Esophagus muscularis mucosa (tissue), 4 donors: Measurements from ENCODE around the gene CHPT1. TPM values are rescaled to one million over a fixed set of nuclear protein-coding genes. Genes with fewer than 3 reads are reported as not detected.

Experiments
- DNase-seq: peaks from one replicate; pipeline ENCODE4 v3.0.0-alpha.2; 2017; ENCODE audit errors: extremely low spot score
- H3K27ac ChIP-seq, 4 donors: fragments of 200-600 bp; sonication (generic); replicated peaks in 1 of 4; 1 replicate in 3 of 4; 2 replicates in 1 of 4; pipeline ENCODE4 v1.5.1; 2016 to 2019; ENCODE audit warnings: mild to moderate bottlenecking in 1 of 4
- H3K27me3 ChIP-seq, 4 donors: fragments of 200-600 bp; sonication (generic); one replicate each; pipeline versions ENCODE4 v1.5.1 to v1.6.0; 2016 to 2019
- H3K36me3 ChIP-seq, 4 donors: fragments of 200-600 bp; sonication (generic); one replicate each; pipeline ENCODE4 v1.5.1; 2016 to 2019
- H3K4me1 ChIP-seq, 4 donors: fragments of 200-600 bp; sonication (generic); one replicate each; pipeline ENCODE4 v1.5.1; 2016 to 2019
- H3K4me3 ChIP-seq, 4 donors: fragments of 200-600 bp; sonication (generic); 1 replicate in 2 of 4; 2 replicates in 2 of 4; pipeline ENCODE4 v1.5.1; 2016 to 2019; ENCODE audit warnings: mild to moderate bottlenecking in 4 of 4, moderate library complexity in 1 of 4
- H3K9me3 ChIP-seq, 4 donors: fragments of 200-600 bp; sonication (generic); 1 replicate in 3 of 4; 2 replicates in 1 of 4; pipeline ENCODE4 v1.5.1; 2016 to 2019
- EP300 ChIP-seq: sonication (generic); formaldehyde crosslinking; IDR thresholded peaks from one replicate; pipeline ENCODE4 v1.6.1; 2017; ENCODE audit warnings: antibody characterized with exemption
- POLR2A ChIP-seq: fragments of 450-650 bp; IDR thresholded peaks from one replicate; pipeline ENCODE4 v1.6.1; 2017; ENCODE audit warnings: antibody characterized with exemption, moderate library complexity, mild to moderate bottlenecking, low read depth
- POLR2AphosphoS5 ChIP-seq, 2 donors: sonication (generic); formaldehyde crosslinking; IDR thresholded peaks; one replicate each; pipeline ENCODE4 v1.6.1; 2017; ENCODE audit warnings: antibody characterized with exemption in 2 of 2
- WGBS: methylation state at CpG from one replicate; pipeline ENCODE4 v1.1.5; 2018; 5-methylcytosine and 5-hydroxymethylcytosine counted together
- intact Hi-C: fragments of 100-400 bp; cut with DNase I; formaldehyde crosslinking; loops from one replicate; pipeline ENCODE4 v1.15.1; 2023
- total RNA-seq, 4 donors: library from RNA; depleted of rRNA; stranded (reverse); fragments of >200 nt; gene quantifications; one replicate each; pipeline versions ENCODE4 v1.1.0 to v1.2.1, GENCODE V29; 2016
- TF ChIP-seq, protein P1 (sequence below), 3 experiments: fragments of 200-600 bp in 2 of 3; fragments of 450-650 bp in 1 of 3; sonication (generic) in 2 of 3; IDR thresholded peaks; one replicate each; pipeline ENCODE4 v1.5.1; 2017 to 2019; ENCODE audit warnings: antibody characterized with exemption in 3 of 3, mild to moderate bottlenecking in 2 of 3, moderate library complexity in 1 of 3

Gene CHPT1
- total RNA-seq, 4 donors from 2014 or later = 57.5 to 180 (median 83.8) TPM

DNA sequence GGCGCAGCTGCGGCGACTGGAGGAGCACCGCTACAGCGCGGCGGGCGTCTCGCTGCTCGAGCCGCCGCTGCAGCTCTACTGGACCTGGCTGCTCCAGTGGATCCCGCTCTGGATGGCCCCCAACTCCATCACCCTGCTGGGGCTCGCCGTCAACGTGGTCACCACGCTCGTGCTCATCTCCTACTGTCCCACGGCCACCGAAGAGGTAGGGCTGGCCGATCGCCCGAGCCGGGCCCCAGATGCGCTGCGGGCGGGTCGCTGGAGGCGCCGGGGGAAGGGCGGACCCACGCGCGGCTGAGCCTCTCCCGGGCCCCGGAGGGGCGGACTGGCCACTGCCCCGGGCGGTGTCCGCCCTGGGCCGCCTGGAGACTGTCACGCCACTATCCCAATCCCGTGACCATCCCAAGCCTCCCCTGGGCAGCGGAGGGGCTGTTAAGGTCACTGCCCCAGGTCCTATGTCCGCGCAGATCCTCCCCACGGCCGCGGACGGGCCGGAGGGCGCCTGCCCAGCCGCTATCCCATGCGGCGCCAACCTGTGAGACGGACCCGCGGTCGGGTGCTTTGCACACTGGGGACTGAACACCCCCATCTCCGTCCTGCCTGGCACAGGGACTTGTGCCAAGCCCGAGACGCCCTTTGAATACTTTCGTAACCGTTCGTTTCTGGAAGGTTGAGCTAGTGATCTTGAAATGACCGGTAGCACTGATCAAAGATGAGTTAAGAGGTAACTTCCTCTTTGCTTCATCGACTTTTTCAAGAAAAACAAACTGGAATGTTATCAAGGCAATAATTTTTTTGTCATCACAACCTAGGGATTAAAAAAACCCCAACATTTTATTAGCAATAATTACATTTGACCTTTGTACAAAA is 725 bp downstream of the CHPT1 start:
- 2% methylated on average over 14 of the region's 67 CpGs for WGBS
- peak overlapping the region; percentile 89 to 97 (median 96) for H3K27ac ChIP-seq
- peaks cover 54 to 69% (median 64%) of the 10 kb centered on the region in 4 donors for H3K4me1 ChIP-seq
- H3K27me3 ChIP-seq = no peaks in the 10 kb centered on the region
- no peaks in the 10 kb centered on the region for H3K9me3 ChIP-seq
- intact Hi-C loops = loop anchor here (2.0 to 5.0 kb wide), 2 partner anchors 133 to 364 kb away; partner anchors contain the start of genes GNPTAB and WASHC3
- H3K36me3 ChIP-seq = no peaks in the 10 kb centered on the region
- DNase-seq = no peak
- peak overlapping the region; percentile 70 to 94 (median 90) for H3K4me3 ChIP-seq
- TF ChIP-seq, protein P1, sequence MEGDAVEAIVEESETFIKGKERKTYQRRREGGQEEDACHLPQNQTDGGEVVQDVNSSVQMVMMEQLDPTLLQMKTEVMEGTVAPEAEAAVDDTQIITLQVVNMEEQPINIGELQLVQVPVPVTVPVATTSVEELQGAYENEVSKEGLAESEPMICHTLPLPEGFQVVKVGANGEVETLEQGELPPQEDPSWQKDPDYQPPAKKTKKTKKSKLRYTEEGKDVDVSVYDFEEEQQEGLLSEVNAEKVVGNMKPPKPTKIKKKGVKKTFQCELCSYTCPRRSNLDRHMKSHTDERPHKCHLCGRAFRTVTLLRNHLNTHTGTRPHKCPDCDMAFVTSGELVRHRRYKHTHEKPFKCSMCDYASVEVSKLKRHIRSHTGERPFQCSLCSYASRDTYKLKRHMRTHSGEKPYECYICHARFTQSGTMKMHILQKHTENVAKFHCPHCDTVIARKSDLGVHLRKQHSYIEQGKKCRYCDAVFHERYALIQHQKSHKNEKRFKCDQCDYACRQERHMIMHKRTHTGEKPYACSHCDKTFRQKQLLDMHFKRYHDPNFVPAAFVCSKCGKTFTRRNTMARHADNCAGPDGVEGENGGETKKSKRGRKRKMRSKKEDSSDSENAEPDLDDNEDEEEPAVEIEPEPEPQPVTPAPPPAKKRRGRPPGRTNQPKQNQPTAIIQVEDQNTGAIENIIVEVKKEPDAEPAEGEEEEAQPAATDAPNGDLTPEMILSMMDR (IDR thresholded peaks at IDR 0.05) = no peak
- TF ChIP-seq POLR2A (peak; percentile 35), POLR2AphosphoS5 (IDR thresholded peaks at IDR 0.05) (peak; percentile 15 to 39)

DNA sequence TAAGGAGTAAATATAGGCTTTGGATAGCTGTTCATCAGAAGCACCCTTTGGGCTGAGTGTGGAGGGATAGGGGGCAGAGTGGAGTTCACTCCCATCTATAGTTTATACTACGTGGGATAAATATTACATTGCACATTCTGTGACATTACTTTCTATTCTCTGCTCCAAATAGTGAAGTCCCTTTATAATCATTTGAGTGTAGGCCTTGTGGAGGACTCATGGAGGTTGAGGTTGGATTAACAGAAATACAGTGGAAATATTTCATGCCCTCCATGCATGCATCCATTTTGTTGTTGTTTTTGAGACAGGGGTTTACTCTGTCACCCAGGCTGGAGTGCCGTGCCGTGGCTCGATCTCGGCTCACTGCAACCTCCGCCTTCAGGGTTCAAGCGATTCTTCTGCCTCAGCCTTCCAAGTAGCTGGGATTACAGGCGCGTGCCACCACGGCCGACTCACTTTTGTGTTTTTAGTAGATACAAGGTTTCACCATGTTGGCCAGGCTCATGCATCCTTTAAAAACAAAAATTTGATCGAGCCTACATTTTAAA is 1.4 kb downstream of the CHPT1 start:
- H3K36me3 ChIP-seq = no peaks in the 10 kb centered on the region
- WGBS = 77% methylated on average over 12 of the region's 12 CpGs

DNA sequence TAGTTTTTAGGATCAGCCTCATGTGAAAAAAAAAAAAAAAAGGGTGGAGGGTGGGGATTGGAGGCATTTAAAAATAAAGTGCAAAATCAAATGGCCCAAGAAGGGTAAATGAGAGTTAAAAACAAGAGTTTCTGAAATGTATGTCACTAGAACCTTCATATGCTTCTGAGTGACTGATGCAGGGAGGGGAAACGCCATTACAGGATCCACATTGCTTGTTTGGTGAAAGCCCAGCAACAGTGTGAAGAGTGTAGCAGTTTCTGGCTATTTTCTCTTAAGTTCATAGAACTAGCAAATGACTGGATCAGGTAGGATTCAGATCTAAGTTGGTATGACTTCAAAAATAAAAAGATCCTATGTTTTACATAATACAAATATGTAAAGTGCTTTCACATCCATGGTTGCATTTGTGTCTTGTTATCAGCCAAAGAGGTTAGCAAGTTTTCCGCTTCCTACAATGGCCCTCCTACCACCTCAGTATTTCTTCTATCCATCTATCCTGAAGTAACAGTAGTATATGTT is 2.9 kb downstream of the CHPT1 start:
- intact Hi-C loops = no loop called here
- peak overlapping the region in 3 of 4 donors; percentile 50 to 97 (median 95) for H3K27ac ChIP-seq
- 85% methylated on average over 2 of the region's 2 CpGs for WGBS

More for the DNA sequence above, 1.4 kb downstream of the CHPT1 start:
- intact Hi-C loops = loop anchor here (5.0 kb wide), 1 partner anchor 363 kb away; the partner anchor contains the start of gene WASHC3
- Histone ChIP-seq H3K27me3 (no peaks in the 10 kb centered on the region), H3K4me1 (peaks cover 61 to 74% (median 70%) of the 10 kb centered on the region in 4 donors), H3K4me3 (peak overlapping the region; percentile 70 to 94 (median 90)), H3K9me3 (no peaks in the 10 kb centered on the region), H3K27ac (peak overlapping the region; percentile 89 to 97 (median 96))
- TF ChIP-seq POLR2AphosphoS5 (IDR thresholded peaks at IDR 0.05) = no peak
- TF ChIP-seq, protein P1 (IDR thresholded peaks at IDR 0.05) = no peak
- no peak for TF ChIP-seq EP300
- TF ChIP-seq POLR2A = no peak
- no peak for DNase-seq

DNA sequence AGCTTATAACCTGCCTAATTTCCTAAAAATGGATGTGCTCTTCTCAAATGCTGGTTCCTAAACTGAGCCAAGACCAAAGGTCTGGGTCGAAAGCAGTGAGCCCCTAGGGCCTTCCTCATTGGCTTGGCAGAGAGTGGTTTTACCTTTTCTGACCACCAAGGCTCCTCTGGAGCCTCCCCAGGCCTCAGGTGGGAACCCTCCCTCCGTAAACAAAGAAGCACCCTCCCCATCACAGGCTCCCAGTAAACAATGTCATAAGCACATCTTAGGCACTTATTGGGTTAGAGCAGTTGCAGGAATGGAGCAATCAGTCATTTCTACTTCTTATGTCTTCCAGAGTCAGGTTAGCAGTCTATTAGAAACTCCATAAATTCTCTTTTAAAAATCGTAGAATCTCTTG is 6.0 kb downstream of the CHPT1 start:
- peaks cover 43 to 66% (median 62%) of the 10 kb centered on the region in 4 donors for H3K4me1 ChIP-seq
- no peaks in the 10 kb centered on the region for H3K36me3 ChIP-seq
- intact Hi-C loops = no loop called here
- TF ChIP-seq POLR2AphosphoS5 (IDR thresholded peaks at IDR 0.05) = no peak
- TF ChIP-seq, protein P1 (IDR thresholded peaks at IDR 0.05) = no peak
- no peak for TF ChIP-seq EP300
- no peak for TF ChIP-seq POLR2A
- no peak for DNase-seq
- no peak overlapping the region for H3K27ac ChIP-seq
- no peaks in the 10 kb centered on the region for H3K9me3 ChIP-seq
- no peak overlapping the region for H3K4me3 ChIP-seq
- H3K27me3 ChIP-seq = no peaks in the 10 kb centered on the region
- 79% methylated on average over 3 of the region's 3 CpGs for WGBS

More for the DNA sequence above, 2.9 kb downstream of the CHPT1 start:
- no peaks in the 10 kb centered on the region for H3K27me3 ChIP-seq
- no peak for DNase-seq
- H3K4me3 ChIP-seq = peak overlapping the region in 1 of 4 donors; percentile 27
- no peaks in the 10 kb centered on the region for H3K36me3 ChIP-seq
- peaks cover 59 to 71% (median 68%) of the 10 kb centered on the region in 4 donors for H3K4me1 ChIP-seq
- H3K9me3 ChIP-seq = no peaks in the 10 kb centered on the region
- TF ChIP-seq EP300 = no peak
- no peak for TF ChIP-seq POLR2A
- TF ChIP-seq POLR2AphosphoS5 (IDR thresholded peaks at IDR 0.05) = no peak
- TF ChIP-seq, protein P1 (IDR thresholded peaks at IDR 0.05) = no peak
